SJCRH30 (cell line): ENCODE results near the gene EPM2AIP1. TPM values are rescaled to one million over a fixed set of nuclear protein-coding genes. Genes with fewer than 3 reads are reported as not detected.
"Not testable (repeated sequence)": the region's sequence is repeated elsewhere in the genome, so short reads cannot be mapped to it uniquely, and the experiment has no call there.

Experiments
- DNase-seq, 2 experiments: peaks; one replicate each; pipeline ENCODE4 v3.0.0-alpha.2; 2015 to 2020
- H3K27ac ChIP-seq: fragments of 250-450 bp; sonication (Bioruptor Pico); 2 replicates; pipeline ENCODE4 v1.5.1; 2020; ENCODE audit warnings: mild to moderate bottlenecking, moderate library complexity
- H3K27me3 ChIP-seq: fragments of 250-450 bp; sonication (Bioruptor Pico); 2 replicates; pipeline ENCODE4 v1.5.1; 2020; ENCODE audit warnings: mild to moderate bottlenecking, moderate library complexity
- H3K36me3 ChIP-seq: fragments of 250-450 bp; sonication (Bioruptor Pico); 2 replicates; pipeline ENCODE4 v1.5.1; 2020; ENCODE audit warnings: mild to moderate bottlenecking, moderate library complexity
- H3K4me1 ChIP-seq: fragments of 250-450 bp; sonication (Bioruptor Pico); 2 replicates; pipeline ENCODE4 v1.5.1; 2020; ENCODE audit warnings: mild to moderate bottlenecking, moderate library complexity
- H3K4me3 ChIP-seq: fragments of 250-450 bp; sonication (Bioruptor Pico); 2 replicates; pipeline ENCODE4 v1.5.1; 2020; ENCODE audit warnings: mild to moderate bottlenecking, moderate library complexity
- H3K9me3 ChIP-seq: fragments of 250-450 bp; sonication (Bioruptor Pico); replicated peaks from 2 replicates; pipeline ENCODE4 v1.5.1; 2020; ENCODE audit warnings: mild to moderate bottlenecking, moderate library complexity
- total RNA-seq: library from RNA; depleted of rRNA; stranded (reverse); fragments of >200 nt; shearing (Covaris generic); gene quantifications from 2 replicates; pipeline ENCODE4 v1.2.3, GENCODE V29; 2014

EPM2AIP1 gene
- total RNA-seq, 1 experiment from 2014 or later: 15.2 TPM

DNA sequence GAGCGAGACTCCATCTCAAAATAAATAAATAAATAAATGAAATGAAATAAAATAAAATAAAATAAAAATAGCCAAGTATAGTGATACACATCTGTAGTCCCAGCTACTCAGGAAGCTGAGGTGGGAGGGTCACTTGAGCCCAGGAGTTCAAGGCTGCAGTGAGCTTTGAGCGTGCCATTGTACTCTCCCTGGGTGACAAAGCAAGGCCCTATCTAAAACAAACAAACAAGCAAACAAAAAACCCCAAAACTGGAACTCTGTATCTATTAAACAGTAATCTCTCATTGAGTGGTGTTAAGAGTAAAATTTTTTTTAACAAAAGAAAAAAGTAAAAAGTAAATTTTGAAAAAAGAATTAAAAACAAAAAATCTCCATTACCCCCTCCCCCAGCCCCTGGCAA lies 20.8 kb downstream of the EPM2AIP1 start:
- no peaks in the 10 kb centered on the region for H3K4me1 ChIP-seq
- no peaks in the 10 kb centered on the region for H3K36me3 ChIP-seq
- H3K9me3 ChIP-seq: no peaks in the 10 kb centered on the region
- H3K4me3 ChIP-seq: no peak overlapping the region
- no peak for DNase-seq
- no peaks in the 10 kb centered on the region for H3K27me3 ChIP-seq
- H3K27ac ChIP-seq: no peak overlapping the region

GRCh38 chr3:36969540-36970432 lies 23.1 kb downstream of the EPM2AIP1 start:
- no peaks in the 10 kb centered on the region for H3K4me1 ChIP-seq
- no peaks in the 10 kb centered on the region for H3K36me3 ChIP-seq
- peak; percentile 14 to 30 for DNase-seq
- H3K27me3 ChIP-seq: no peaks in the 10 kb centered on the region
- H3K9me3 ChIP-seq: no peaks in the 10 kb centered on the region
- no peak overlapping the region for H3K27ac ChIP-seq
- no peak overlapping the region for H3K4me3 ChIP-seq

DNA sequence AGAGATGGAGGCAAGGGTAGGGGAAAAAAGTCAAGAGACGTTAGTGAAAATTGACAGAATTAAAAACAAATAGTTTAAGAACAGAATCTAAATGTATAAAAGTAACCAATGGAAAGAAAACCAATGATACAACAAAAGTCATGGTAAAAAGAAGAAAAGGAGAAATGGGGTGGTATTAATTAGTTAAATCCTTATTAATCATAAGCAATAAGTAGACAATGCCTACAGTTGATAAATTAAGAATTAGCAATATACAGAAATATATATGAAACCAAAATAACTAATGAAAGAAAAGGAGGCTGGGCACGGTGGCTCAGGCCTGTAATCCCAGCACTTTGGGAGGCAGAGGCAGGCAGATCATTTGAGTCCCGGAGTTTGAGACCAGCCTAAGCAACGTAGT lies 23.8 kb downstream of the EPM2AIP1 start:
- Histone ChIP-seq H3K36me3 (no peaks in the 10 kb centered on the region), H3K27ac (no peak overlapping the region), H3K27me3 (no peaks in the 10 kb centered on the region), H3K4me3 (no peak overlapping the region), H3K4me1 (no peaks in the 10 kb centered on the region), H3K9me3 (no peaks in the 10 kb centered on the region)
- DNase-seq: no peak

DNA sequence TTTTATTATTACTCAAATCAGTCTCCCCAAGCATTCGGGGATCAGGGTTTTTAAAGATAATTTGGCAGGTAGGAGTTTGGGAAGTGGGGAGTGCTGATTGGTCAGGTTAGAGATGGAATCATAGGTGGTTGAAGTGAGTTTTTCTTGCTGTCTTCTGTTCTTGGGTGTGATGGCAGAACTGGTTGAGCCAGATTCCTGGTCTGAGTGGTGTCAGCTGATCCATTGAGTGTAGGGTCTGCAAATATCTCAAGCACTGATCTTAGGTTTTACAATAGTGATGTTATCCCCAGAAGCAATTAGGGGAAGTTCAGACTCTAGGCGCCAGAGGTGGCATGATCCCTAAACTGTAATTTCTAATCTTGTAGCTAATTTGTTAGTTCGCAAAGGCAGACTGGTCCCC lies 27.5 kb downstream of the EPM2AIP1 start:
- H3K27me3 ChIP-seq: no peaks in the 10 kb centered on the region
- no peaks in the 10 kb centered on the region for H3K36me3 ChIP-seq
- no peaks in the 10 kb centered on the region for H3K9me3 ChIP-seq
- no peak for DNase-seq
- H3K27ac ChIP-seq: no peak overlapping the region
- H3K4me3 ChIP-seq: no peak overlapping the region
- H3K4me1 ChIP-seq: no peaks in the 10 kb centered on the region

DNA sequence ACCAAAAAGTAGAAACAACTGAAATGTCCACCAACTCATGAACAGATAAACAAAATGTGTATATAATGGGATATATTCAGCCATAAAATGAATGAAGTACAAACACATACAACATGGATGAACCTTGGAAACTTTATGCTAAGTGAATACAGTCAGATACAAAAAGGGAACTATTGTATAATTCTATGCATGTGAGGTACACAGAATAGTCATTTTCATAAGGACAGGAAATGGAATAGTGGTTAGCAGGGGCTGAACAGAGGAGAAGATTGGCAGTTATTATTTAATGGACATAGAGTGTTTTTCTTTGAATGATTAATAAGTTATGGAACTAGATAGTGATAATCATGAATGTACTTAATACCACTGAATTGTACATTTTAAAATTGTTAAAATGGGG lies 28.1 kb downstream of the EPM2AIP1 start:
- Histone ChIP-seq H3K27ac (no peak overlapping the region), H3K27me3 (no peaks in the 10 kb centered on the region), H3K36me3 (no peaks in the 10 kb centered on the region), H3K9me3 (no peaks in the 10 kb centered on the region), H3K4me3 (no peak overlapping the region), H3K4me1 (no peaks in the 10 kb centered on the region)
- no peak for DNase-seq

GRCh38 chr3:36964331-36964730 lies 28.6 kb downstream of the EPM2AIP1 start:
- H3K9me3 ChIP-seq: no peaks in the 10 kb centered on the region
- H3K27ac ChIP-seq: no peak overlapping the region
- no peaks in the 10 kb centered on the region for H3K4me1 ChIP-seq
- no peak overlapping the region for H3K4me3 ChIP-seq
- no peaks in the 10 kb centered on the region for H3K36me3 ChIP-seq
- no peaks in the 10 kb centered on the region for H3K27me3 ChIP-seq
- no peak for DNase-seq

DNA sequence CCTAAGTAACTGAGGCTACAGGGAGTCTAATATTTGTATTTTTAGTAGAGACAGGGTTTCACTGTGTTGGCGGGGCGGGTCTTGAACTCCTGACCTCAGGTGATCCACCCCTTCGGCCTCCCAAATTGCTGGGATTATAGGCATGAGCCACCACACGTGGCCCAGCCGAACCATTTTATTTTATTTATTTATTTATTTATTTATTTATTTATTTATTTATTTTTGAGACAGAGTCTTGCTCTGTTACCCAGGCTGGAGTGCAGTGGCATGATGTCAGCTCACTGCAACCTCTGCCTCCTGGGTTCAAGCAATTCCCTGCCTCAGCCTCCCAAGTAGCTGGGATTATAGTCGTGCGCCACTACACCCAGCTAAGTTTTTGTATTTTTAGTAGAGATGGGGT lies 29.9 kb downstream of the EPM2AIP1 start:
- DNase-seq, H3K36me3 ChIP-seq, H3K9me3 ChIP-seq, H3K4me3 ChIP-seq, H3K27ac ChIP-seq, H3K27me3 ChIP-seq, H3K4me1 ChIP-seq: not testable (repeated sequence)

- Histone ChIP-seq H3K4me1 (no peaks in the 10 kb centered on the region), H3K36me3 (no peaks in the 10 kb centered on the region), H3K9me3 (no peaks in the 10 kb centered on the region), H3K4me3 (no peak overlapping the region), H3K27ac (no peak overlapping the region), H3K27me3 (no peaks in the 10 kb centered on the region)
- no peak for DNase-seq
Measured at GRCh38 chr3:36960502-36960901, 32.4 kb downstream of the EPM2AIP1 start.

DNA sequence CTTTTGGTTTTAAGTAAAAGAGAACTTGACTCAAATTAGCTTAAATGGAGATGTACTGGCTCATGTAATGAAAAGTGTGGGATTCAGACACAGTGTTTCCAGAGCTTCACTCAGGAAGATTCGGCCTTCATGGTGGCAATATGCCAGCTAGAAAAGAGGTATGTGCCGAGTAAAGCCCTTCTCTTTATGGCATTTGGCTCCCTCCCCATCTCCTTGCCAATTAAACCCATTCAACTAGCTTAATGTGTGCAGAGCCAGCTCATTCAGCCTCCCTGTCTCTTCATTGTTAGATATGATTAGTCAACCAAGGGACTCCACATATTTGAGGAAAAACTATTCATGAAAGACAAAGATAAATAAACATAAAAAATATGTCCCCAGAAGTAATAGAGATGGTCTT lies 33.1 kb downstream of the EPM2AIP1 start:
- H3K4me1 ChIP-seq: no peaks in the 10 kb centered on the region
- peak in 1 of 2 experiments; percentile 3 for DNase-seq
- no peaks in the 10 kb centered on the region for H3K9me3 ChIP-seq
- H3K36me3 ChIP-seq: no peaks in the 10 kb centered on the region
- H3K27ac ChIP-seq: no peak overlapping the region
- no peak overlapping the region for H3K4me3 ChIP-seq
- H3K27me3 ChIP-seq: no peaks in the 10 kb centered on the region

GRCh38 chr3:36957862-36958686 lies 34.9 kb downstream of the EPM2AIP1 start:
- H3K27ac ChIP-seq: no peak overlapping the region
- no peaks in the 10 kb centered on the region for H3K27me3 ChIP-seq
- H3K36me3 ChIP-seq: no peaks in the 10 kb centered on the region
- no peaks in the 10 kb centered on the region for H3K9me3 ChIP-seq
- H3K4me1 ChIP-seq: no peaks in the 10 kb centered on the region
- DNase-seq: no peak
- H3K4me3 ChIP-seq: peak overlapping the region; percentile 24

DNA sequence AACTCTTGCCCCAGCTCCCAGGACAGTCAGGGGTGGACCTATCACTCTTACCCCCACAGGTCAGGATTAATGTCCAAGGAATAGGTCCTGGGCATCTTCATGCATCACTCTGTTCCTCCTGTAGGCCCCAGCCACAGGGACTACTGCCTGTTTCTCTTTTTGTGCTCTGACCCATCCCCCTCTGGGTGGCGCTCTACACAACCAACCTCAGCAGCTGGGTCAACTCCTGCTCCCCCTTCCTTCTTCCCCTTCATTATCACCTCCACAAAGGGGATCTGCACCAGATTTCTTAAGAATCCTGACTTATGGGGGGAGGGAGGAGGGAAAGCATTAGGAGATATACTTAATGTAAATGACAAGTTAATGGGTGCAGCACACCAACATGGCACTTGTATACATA lies 35.9 kb downstream of the EPM2AIP1 start:
- no peaks in the 10 kb centered on the region for H3K4me1 ChIP-seq
- H3K36me3 ChIP-seq: no peaks in the 10 kb centered on the region
- H3K4me3 ChIP-seq: no peak overlapping the region
- DNase-seq: no peak
- H3K27me3 ChIP-seq: no peaks in the 10 kb centered on the region
- no peak overlapping the region for H3K27ac ChIP-seq
- no peaks in the 10 kb centered on the region for H3K9me3 ChIP-seq

DNA sequence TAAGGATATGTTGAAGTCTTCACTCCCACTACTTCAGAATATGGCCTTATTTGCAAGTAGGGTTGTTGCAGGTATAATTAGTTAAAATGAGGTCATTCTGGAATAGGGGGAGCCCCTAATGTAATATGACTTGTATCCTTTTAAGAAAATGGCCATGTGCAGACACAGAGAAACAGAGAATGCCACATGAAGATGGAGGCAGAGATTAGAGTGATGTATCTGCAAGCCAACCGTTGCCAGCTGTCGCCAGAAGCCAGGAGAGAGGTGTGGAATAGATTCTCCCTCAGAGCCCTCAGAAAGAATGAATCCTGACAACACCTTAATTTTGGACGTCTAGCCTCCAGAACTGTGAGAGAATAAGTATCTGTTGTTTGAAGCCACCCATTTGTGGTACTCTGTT lies 36.8 kb downstream of the EPM2AIP1 start:
- Histone ChIP-seq H3K27ac (no peak overlapping the region), H3K4me3 (no peak overlapping the region), H3K27me3 (no peaks in the 10 kb centered on the region), H3K4me1 (no peaks in the 10 kb centered on the region), H3K9me3 (no peaks in the 10 kb centered on the region), H3K36me3 (no peaks in the 10 kb centered on the region)
- DNase-seq: no peak

DNA sequence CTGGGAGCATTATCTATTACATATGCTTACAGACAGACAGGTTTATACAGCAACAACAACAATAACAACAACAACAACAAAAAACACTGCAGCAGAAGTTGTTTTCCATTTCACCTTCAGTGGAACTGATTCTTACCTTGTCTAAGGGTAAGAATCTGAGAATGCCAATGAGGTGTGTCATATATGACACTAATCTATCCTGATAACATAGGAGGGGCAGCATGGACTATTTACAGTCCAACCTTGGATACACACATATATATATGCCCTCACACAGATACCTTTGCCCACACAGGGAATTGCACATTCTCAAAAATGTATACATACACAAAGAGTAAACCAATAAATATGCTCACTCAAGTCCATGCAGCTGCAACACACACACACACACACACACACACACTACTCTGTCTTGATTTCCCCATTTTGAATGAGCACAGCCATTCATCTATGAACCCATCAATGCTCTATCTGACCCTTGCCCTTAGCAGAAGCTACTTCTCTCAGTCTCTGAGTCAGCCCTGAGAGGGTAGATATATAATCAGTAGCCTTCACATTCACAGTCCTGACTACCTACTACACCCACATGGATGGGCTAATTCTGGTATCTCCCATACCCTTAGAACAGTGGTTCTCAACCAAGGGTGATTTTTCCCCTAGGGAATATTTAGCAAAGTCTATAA lies 38.3 kb downstream of the EPM2AIP1 start:
- Histone ChIP-seq H3K27ac (no peak overlapping the region), H3K4me1 (no peaks in the 10 kb centered on the region), H3K36me3 (no peaks in the 10 kb centered on the region), H3K4me3 (no peak overlapping the region), H3K27me3 (no peaks in the 10 kb centered on the region), H3K9me3 (no peaks in the 10 kb centered on the region)
- DNase-seq: no peak

- not testable (repeated sequence) for H3K4me3 ChIP-seq, H3K27ac ChIP-seq, DNase-seq, H3K4me1 ChIP-seq, H3K9me3 ChIP-seq, H3K36me3 ChIP-seq, H3K27me3 ChIP-seq
Measured at GRCh38 chr3:36947814-36948213, 45.1 kb downstream of the EPM2AIP1 start.
